Loucy (cell line): ENCODE results near the gene EHF.

Experiments used
- H2AFZ ChIP-seq: fragments of 200-600 bp; sonication (generic); 2 replicates; pipeline ENCODE4 v1.6.0; 2016; ENCODE audit warnings: antibody characterized with exemption, mild to moderate bottlenecking, low read length, moderate library complexity
- H3F3A ChIP-seq: fragments of 200-600 bp; 2 replicates; pipeline ENCODE4 v1.6.0; 2016; ENCODE audit warnings: antibody characterized with exemption, low read depth, mild to moderate bottlenecking
- H3K27me3 ChIP-seq: fragments of 200-600 bp; sonication (generic); 2 replicates; pipeline ENCODE4 v1.6.1; 2014; ENCODE audit warnings: low read length, mild to moderate bottlenecking; ENCODE audit not compliant: insufficient read depth, poor library complexity, severe bottlenecking
- H3K36me3 ChIP-seq: fragments of 200-600 bp; sonication (generic); 2 replicates; pipeline ENCODE4 v1.6.1; 2016; ENCODE audit warnings: low read length; ENCODE audit not compliant: insufficient read depth
- H3K4me1 ChIP-seq: fragments of 200-600 bp; sonication (generic); 2 replicates; pipeline ENCODE4 v1.5.1; 2014; ENCODE audit warnings: low read length, mild to moderate bottlenecking; ENCODE audit not compliant: insufficient read depth, poor library complexity, severe bottlenecking
- H3K4me2 ChIP-seq: fragments of 200-600 bp; sonication (generic); 2 replicates; pipeline ENCODE4 v1.6.0; 2014; ENCODE audit warnings: antibody characterized with exemption, low read length, low read depth, mild to moderate bottlenecking; ENCODE audit not compliant: poor library complexity, severe bottlenecking
- H3K4me3 ChIP-seq: fragments of 200-600 bp; sonication (generic); 2 replicates; pipeline ENCODE4 v1.5.1; 2014; ENCODE audit warnings: low read length, mild to moderate bottlenecking, mixed read lengths; ENCODE audit not compliant: poor library complexity, severe bottlenecking
- H3K79me2 ChIP-seq: fragments of 200-600 bp; sonication (generic); 2 replicates; pipeline ENCODE4 v1.6.1; 2014; ENCODE audit warnings: low read length; ENCODE audit not compliant: insufficient read depth
- H3K9ac ChIP-seq: fragments of 200-600 bp; sonication (generic); 2 replicates; pipeline ENCODE4 v1.6.0; 2014; ENCODE audit warnings: mild to moderate bottlenecking, low read depth, low read length, moderate library complexity; ENCODE audit not compliant: poor library complexity, severe bottlenecking
- H3K9me2 ChIP-seq: fragments of 200-600 bp; sonication (generic); replicated peaks from 2 replicates; pipeline ENCODE4 v1.6.1; 2016; ENCODE audit warnings: low read depth, low read length, mixed read lengths
- H3K9me3 ChIP-seq: fragments of 200-600 bp; sonication (generic); 2 replicates; pipeline ENCODE4 v1.6.1; 2014; ENCODE audit warnings: mild to moderate bottlenecking, antibody characterized with exemption, low read length, low read depth; ENCODE audit not compliant: insufficient read depth
- H4K20me1 ChIP-seq: fragments of 200-600 bp; sonication (generic); 2 replicates; pipeline ENCODE4 v1.6.0; 2014; ENCODE audit warnings: antibody characterized with exemption, low read length, mild to moderate bottlenecking; ENCODE audit not compliant: insufficient read depth, poor library complexity, severe bottlenecking
- CTCF ChIP-seq: fragments of 200-600 bp; sonication (generic); conservative IDR thresholded peaks from 2 replicates; pipeline ENCODE4 v1.5.1; 2014; ENCODE audit warnings: mild to moderate bottlenecking, antibody characterized with exemption, low read length
- EZH2phosphoT487 ChIP-seq: fragments of 200-600 bp; IDR thresholded peaks from 2 replicates; pipeline ENCODE4 v1.6.1; 2018; ENCODE audit warnings: antibody characterized with exemption, mild to moderate bottlenecking, moderate library complexity, borderline replicate concordance

EHF gene

GRCh38 chr11:34641456-34641855, 20.6 kb downstream of the EHF start:
- no peaks in the 10 kb centered on the region for H3F3A ChIP-seq

GRCh38 chr11:34642001-34642554, 21.2 kb downstream of the EHF start:
- TF ChIP-seq CTCF, result no peak
- no peak for TF ChIP-seq EZH2phosphoT487
- Histone ChIP-seq H2AFZ (no peak overlapping the region), H3K9me2 (no peaks in the 10 kb centered on the region), H3K36me3 (no peaks in the 10 kb centered on the region), H3K27me3 (no peaks in the 10 kb centered on the region), H3K79me2 (no peaks in the 10 kb centered on the region), H3K9ac (no peak overlapping the region), H3K4me2 (no peak overlapping the region), H3F3A (no peaks in the 10 kb centered on the region), H4K20me1 (no peaks in the 10 kb centered on the region), H3K4me1 (peaks cover 15% of the 10 kb centered on the region), H3K4me3 (no peak overlapping the region), H3K9me3 (no peaks in the 10 kb centered on the region)

More at GRCh38 chr11:34641456-34641855, 20.6 kb downstream of the EHF start:
- Histone ChIP-seq H3K9ac (no peak overlapping the region), H4K20me1 (no peaks in the 10 kb centered on the region), H3K9me3 (no peaks in the 10 kb centered on the region), H3K27me3 (no peaks in the 10 kb centered on the region), H3K4me1 (peaks cover 15% of the 10 kb centered on the region), H3K36me3 (no peaks in the 10 kb centered on the region), H3K4me2 (no peak overlapping the region), H3K9me2 (no peaks in the 10 kb centered on the region), H3K79me2 (no peaks in the 10 kb centered on the region), H3K4me3 (no peak overlapping the region), H2AFZ (no peak overlapping the region)
- TF ChIP-seq CTCF, result no peak
- TF ChIP-seq EZH2phosphoT487, result no peak

DNA sequence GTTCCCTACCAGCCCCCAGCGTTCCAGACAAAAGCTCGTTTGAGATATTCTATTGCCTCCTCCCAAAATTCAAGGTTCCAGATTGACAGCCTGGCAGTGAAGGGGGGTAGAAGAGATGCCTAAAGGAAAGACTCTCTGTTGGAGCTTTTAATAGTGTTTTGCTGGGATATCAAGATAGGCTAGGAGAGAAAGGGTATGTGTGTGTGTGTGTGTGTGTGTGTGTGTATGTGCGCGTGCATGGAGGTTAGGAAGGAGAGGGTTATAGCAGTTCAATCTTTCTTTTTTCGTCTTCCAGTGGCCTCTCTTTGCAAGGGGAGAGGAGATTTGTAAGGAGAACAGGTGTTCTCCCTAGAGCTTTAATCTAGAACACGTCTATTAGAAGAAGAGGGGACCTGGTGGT, 22.0 kb downstream of the EHF start:
- H3K9me2 ChIP-seq, result no peaks in the 10 kb centered on the region
- no peak overlapping the region for H3K4me2 ChIP-seq
- H3K27me3 ChIP-seq, result no peaks in the 10 kb centered on the region
- peaks cover 15% of the 10 kb centered on the region for H3K4me1 ChIP-seq
- H2AFZ ChIP-seq, result no peak overlapping the region
- no peak overlapping the region for H3K9ac ChIP-seq
- H3K4me3 ChIP-seq, result no peak overlapping the region
- no peaks in the 10 kb centered on the region for H3K79me2 ChIP-seq
- TF ChIP-seq EZH2phosphoT487 (no peak), CTCF (no peak)
- no peaks in the 10 kb centered on the region for H4K20me1 ChIP-seq
- H3F3A ChIP-seq, result no peaks in the 10 kb centered on the region
- H3K36me3 ChIP-seq, result no peaks in the 10 kb centered on the region
- H3K9me3 ChIP-seq, result no peaks in the 10 kb centered on the region
